IPS DF 4.7 (cell line): ENCODE results near the gene AAMP.

Experiments used
- DNase-seq: peaks from one replicate; pipeline ENCODE4 v3.0.0-alpha.2; 2013; ENCODE audit warnings: low spot score; ENCODE audit errors: extremely low read depth

Gene AAMP

DNA sequence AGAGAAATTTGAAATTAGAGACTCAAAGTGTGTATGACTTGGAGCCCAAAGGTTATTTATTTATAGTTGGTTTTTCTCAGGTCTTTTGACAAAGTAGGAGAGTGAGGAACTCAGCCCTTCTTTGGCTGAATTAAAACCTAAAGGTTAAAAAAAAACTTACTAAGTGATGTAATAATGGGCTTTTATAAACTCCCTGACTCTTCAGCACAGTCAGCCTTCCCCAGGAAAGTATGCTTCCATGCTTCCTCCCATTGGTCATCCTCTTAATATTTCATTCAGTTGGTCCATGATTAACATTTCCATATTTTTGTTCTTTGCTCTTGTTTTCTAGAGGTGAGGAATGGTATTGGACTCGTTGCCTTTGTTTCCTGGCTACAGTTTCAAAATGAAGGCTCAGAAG is 45.8 kb downstream of the AAMP start:
- no peak for DNase-seq

DNA sequence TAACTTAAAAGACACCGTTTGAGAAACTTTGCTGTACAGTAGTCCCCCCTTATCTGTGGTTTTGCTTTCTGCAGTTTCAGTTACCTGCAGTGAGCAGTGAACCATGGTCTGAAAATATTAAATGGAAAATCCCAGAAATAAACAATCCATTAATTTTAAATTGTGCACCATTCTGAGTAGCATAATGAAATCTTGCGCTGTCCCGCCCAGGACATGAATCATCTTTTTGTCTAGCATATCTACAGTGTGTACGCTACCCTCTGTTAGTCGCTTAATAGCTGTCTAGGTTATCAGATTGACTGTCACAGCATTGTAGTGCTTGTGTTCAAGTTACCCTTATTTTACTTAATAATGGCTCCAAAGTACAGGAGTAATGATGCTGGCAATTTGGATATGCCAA is 46.9 kb downstream of the AAMP start:
- DNase-seq: no peak

DNA sequence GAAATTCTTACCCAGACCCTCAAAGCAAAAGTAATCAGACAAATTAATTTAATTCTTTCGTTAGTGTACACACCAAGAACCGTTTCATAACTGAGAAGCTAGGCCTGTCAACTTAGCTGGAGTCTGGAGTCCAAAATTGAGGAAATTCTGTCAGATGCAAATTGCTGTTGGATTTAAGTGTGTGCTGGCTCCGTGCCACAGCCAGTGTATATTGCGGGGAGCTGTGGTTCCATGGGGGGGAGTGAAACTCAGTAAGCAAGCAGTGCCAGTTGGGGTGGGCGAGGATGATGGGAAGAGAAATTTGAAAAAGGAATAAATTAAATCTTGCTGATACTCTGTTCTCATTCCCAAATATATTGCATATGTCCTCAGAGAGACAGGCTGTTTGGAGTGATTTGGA is 48.9 kb downstream of the AAMP start:
- no peak for DNase-seq

DNA sequence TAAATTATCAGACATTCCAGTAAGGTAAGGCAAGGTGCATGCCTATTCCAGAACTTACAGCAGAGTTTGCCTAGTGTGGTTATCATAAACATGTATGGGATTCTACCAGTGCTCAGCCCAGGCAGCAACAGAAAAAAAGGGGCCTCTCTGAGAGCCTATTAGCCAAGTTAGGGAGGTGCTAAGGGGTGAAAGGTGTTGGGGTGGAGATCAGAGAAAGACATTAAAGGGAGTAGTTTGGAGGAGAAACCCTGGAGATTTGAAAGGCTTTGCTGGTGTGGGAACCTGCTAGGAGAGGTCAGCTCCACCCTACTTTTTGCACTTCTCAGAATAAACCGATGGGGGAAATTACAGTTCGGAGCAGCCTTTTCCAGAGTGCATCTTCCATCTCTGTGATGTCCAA is 50.0 kb downstream of the AAMP start:
- DNase-seq: no peak

DNA sequence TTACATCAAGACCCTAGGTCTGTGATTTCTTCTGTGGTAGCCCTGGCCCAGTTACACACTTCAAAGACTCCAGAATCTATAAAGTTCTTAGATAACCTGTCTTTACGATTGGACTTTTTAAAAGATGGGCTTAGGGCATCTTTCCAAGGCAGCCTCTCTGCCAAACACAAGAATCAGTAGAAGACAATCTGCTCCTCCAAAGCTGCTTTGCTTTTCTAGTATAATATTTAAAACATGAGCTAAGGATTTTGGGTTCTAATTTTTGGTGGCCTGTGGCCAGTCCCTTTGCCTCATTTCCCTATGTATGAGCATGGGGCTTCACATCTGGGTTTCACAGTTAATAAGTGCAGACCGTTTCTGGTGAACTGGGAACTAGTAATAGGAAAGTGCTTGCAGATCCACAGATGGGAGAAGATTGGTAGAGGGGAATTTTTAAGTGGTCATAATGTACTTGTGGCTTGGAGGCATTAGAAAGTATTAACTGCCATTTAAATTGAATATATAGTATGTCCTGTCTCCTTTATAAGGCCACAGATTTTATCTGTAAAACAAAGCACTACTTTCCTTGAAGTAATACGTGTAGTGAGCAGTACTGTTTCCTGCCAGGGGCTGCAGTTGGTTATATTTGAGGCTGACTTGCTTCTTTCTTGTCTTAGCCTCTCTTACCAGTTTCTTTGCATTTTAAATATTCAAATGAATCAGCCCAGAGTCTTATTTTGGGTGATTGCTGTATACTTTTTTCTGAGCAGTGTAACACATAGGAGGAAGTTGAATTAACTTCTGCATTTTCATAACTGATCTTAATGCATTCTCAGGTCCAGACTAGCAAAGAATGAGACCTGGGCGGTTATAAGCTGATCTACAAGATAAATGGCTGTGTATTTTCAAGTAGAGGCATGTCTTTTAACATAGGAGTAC is 51.4 kb downstream of the AAMP start:
- no peak for DNase-seq

DNA sequence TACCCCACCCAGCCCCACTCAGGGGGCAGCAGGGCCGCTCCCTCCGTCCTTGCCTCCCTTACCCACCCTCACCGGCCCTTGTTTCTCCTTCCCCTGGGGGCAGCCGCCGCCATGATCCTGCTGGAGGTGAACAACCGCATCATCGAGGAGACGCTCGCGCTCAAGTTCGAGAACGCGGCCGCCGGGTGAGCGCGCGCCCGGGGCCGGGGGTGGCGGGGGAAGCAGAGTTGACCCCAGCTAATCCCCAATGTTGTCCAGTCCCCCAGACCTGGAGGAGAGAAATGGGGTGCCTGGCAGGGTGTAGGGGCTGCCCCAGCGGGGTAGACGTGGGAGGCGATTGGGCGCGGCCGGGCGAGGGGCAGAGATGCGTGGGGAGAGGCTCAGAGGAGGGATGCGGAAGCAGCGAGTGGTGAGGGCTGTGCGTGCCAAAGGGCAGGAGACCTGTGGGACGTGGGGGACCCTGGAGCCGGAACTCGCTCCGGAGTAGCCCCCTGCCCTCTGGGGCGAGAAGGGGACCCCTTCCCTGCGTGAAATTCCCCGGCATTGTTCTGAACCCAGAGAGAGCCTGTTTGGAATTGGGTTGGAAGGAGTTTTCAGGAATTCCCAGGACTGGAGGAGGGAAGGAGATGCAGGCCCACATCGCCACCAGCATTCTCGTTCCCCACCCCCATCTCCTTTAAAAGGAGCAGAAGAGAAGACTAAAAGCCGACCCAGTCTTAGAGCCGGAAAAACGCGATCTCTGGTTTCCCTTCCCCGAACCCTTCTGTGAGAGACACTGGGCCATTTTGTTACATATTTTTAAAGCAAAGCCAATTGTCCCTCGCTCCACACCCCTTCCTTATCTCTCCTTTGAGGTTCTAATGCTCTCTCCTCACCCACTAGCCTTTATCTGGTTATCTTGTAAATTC is 52.3 kb downstream of the AAMP start:
- no peak for DNase-seq

DNA sequence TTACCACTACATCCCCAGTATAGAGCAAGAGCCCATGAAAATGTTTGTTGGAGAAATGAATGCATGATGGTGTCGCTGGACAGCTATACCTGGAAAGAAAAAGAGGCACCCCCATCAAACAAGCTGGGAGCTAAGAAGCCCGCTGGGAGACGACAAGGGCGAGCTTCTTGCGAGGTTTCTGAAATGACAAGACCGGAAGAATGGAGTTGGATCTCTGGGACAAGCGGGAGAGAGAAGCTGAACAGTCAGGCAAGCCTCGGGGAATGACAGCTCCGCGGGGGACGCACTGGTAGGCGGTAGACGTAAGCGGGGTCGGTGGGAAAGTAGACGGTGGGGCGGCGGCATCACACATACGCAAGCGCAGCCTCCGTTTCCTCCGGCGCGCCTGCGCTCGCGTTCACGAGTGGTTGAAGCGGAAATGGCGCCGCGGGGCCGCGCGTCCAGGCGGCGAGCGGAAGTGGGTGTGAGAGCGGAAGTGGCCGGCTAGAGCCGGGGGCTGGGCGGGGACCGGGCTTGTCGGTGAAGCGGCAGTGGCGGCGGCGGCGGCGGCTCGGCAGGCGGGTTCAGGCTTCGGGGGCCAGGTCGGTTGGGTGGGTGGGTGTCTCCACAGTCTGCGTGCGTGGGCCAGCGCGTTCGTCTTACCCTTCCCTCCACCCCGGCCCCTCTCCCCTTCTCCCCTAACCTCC is 53.1 kb downstream of the AAMP start, which contains the start of gene ARPC2:
TSS of gene ARPC2 (plus strand) at position 516 of the 686 bp plus-strand sequence. CDS start 282 bp downstream, outside the sequence.
- DNase-seq: peak; percentile 51

DNA sequence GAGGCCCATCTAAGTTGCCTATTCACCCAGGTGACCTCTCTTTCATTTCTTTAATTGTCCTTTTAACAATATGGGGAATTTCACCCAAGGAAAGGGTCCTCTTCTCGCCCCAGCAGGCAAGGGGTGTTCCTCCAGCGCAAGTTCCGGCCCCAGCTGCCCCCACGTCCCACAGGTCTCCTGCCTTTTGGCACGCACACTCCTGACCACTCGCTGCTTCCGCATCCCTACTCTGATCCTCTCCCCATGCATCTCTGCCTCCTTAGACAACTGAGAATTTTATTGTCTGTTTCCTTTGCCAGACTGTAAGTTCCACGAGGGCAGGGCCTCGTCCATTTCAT is 53.6 kb downstream of the AAMP start:
- DNase-seq: no peak
